ENCODE measurements around the gene RBP4.

The RBP4 gene

DNA sequence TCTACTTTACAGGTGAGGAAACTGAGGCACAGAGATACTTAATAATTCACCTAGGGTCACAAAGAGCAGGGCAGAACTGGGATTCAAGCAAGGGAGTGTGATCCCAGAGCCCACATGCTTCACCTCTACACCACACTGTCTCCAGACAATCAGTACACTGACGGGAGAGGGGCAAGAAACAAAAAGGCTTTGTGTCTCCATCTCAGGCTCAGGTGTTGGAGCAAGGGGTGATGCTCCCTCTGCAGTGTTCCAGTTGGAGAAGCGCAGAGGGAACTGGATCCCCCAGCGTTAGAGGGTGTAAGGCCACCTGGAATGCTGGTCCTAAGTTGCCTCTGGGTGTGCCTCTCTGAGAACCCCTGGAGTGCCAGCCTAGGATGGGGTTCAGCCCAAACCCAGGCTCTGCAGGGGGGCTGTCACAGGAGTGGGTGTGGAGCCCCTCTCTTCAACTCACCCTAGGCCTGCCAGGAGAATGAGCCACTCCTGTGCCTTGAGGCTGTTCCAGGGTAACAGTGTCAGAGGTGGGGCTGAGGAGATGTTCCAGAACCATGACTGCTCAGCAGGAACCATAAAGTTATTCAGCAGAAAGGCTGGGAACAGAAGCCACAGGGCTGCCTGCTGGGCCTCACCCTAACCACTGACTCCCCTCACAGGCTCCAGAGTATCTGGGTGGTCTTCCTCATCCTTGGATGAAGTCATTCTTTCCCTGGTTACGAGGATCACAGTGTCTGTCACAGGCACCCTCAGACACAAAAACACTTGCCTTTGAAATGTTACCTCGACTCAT, 5.5 kb downstream of the RBP4 start:
- peak in 1 of 2 donors; percentile 28 for ATAC-seq

GRCh38 chr10:93594518-93594917, 6.5 kb downstream of the RBP4 start:
- no peak for ATAC-seq

DNA sequence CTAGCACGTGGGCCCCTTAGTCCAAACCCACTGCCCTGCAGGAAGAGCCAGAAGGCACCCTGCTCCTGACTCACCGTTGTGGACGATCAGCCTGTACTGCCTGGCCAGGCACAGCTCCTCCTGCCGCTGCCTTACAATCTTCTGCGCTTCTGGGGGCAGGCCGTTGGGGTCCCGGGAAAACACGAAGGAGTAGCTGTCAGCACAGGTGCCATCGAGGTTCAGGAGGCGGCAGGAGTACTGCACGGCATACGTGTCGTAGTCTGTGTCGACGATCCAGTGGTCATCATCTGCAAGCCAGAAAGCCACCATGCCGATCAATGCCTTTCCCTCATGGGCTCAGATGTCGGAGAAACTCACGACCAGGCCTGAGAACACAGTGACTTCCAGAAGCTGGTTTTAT, 7.3 kb downstream of the RBP4 start:
- ATAC-seq, result no peak

DNA sequence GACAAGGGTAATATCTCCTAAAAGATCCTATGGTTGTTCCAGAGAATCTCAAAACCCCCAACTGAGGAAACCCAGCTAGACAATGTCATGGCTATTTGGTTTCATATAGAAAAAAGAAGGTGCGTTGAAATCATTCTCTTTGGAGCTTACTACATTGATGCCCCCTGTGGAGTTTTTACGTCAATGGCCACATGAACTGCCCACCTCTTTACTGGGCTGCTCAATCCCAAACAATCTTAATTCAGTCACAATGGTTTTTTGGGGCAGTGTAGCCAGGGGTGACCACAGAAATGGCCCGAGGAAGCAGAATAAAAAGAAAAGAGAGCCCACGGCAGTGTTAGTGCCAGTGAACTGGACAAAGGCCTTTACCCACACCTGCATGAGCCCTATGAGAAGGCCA, 7.8 kb downstream of the RBP4 start:
- ATAC-seq, result no peak

DNA sequence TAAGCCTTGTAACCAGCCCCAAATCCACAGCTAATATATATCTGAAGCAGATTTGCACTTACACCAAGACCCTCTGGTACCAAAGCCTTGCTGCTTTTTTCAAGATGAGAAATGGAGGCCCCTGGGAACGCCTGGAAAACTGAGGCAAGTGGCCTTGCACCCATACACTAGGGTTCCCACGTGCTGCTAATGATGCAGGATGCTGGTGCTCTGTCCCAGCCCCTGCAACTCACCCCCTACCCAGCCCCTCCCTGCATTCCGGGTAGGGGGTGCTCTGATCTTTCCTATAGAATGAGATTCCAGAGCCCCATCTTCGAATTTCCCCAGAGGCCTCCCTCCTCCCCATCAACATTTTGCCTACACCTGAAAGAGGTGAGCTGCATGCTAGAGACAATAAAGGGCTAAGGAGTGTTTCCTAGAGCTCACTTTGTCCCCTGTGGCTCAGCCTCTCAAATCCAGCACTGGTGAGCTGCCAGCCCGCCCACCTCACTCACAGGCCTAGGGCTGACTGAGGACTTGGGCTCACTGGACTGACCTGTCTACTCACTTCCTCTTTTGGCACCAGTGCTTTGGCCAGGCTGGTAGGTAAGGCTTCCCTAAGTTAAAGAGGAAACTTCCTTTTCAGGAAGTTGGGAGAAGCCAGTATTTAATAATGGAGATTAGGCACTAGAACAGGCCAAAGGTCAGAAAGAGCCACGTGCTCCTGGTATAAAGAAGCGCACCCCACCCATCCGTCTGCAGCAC, 9.8 kb downstream of the RBP4 start:
- ATAC-seq, result no peak

- ATAC-seq, result no peak
Measured at GRCh38 chr10:93590638-93591037, 10.4 kb downstream of the RBP4 start.

DNA sequence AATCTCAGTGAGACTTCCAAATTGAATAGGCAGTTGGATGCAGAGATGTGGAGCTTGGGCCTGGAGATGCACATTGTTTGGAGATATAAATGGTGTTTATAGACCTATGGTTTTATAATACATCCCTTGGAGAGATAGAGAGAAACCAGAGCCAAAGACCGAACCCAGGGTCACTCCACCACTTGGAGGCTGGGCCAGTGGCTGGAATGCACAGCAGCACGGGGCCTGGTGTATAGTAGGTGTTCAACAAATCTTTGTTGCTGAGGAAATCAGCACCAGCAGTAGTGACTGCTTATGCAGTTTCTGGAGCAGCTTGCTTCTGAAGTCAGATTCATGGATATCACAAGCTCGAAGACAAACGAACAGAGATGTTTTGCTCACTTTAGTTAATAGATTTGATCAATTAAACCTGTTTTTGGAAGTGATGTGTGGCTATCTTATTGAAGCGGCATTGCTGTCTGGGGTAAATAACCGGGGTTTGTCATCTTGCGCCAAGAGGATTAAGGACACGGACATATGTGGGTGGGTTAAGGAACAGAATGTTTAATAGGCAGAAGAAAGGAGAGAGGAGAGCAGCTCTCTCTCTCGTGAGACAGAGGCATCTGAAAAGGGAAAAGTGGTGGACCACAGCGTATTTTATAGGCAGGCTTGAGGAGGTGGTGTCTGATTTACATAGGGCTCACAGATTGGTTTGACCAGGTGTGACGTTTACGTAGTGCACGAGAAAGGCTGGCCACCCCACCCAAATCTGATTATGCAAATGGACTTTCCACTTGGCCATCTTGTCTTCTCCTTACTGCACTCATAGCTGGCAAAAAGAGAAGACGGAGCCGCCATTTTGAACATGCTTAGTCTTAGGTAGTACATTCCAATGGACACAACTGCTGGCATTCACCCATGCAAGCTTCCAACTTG, 11.1 kb downstream of the RBP4 start:
- ATAC-seq, result no peak

DNA sequence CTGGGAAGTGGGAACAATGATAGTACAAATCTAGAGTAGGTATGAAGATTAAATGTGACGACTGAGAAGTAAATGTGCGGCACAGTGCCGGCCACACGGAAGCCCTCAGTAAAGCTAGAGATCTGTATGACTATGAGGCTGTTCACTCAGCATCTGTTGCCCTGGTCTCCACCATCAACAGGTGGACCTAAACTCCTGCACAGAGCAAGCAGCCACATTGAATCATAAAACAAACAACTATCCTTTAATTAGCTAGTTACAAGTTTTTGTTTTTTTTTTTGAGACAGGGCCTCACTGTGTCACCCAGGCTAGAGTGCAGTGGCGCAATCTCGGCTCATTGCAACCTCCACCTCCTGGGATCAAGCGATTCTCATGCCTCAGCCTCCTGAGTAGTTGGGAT, 16.6 kb downstream of the RBP4 start:
- ATAC-seq, result no peak

- no peak for ATAC-seq
Measured at GRCh38 chr10:93580828-93581227, 20.2 kb downstream of the RBP4 start.

DNA sequence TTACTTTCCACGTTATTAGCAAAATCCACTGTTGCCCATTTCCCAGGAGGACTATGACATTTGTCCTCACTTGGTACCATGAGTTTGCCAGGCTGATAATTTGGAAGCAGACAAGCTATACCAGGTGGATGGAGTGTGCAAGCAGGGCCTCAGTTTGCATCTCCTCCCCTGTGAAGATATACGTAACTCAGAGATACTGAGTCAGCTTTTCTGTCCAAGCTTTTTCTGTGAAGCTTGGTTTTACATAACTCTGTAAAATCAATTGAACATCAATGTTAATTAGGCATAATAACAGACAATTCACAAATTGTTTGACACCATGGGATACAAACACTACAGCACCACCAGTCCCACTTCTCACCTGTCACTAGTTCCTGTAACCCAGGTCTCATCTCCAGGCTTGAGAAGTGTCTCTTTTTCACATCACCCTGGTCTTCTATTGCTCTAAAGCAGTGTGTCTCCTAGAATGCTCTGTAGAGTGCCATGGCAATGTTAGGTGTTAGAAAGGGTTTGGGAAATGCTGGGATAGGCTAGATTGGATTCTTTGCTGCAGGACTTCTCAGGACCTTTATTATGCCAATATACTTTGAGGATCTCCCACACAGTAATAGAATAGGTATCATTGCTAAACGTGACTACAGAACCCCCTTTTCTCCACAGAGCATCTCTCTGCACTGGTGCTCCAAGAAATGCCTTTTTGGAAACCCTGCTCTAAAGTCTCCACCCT, 20.9 kb downstream of the RBP4 start:
- no peak for ATAC-seq

- no peak for ATAC-seq
Measured at GRCh38 chr10:93579089-93579488, 21.9 kb downstream of the RBP4 start.

GRCh38 chr10:93577565-93577964, 23.5 kb downstream of the RBP4 start:
- ATAC-seq, result no peak

DNA sequence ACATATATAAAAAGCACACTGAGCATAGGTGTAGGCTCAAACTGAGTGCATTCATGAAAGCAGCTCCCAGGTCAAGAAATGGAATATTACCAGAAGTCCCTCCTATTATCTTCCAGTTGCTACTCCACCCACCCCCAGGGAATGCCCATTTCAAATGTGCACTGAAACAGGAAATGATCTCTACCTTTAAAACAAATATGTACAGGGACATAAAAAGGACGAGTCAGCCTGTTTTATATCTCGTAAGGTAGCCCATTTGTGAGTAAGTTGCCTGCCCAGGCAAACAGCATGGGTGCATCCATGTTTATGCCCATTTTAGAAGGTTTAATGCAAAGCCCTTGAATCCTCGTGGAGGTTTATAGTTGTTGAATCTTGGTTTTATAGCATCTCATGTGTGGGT, 24.1 kb downstream of the RBP4 start:
- no peak for ATAC-seq

DNA sequence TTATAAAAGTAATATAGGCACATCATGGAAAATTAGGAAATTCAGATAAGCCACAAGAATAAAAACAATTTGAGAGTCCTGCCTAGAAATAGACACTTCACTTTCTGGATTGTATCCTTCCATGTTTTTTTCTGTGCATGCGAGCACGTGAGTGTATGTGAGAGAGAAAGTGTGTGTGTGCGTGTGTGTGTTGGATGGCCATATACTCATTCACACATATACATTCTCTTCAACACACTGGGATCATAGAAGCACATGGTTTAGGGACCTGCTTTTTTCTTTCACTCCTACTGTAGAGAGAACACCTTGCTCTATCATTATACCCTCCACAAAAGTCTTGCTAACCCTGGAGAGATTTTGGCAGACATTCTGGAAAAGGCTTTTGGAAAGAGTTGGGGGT, 27.1 kb downstream of the RBP4 start:
- no peak for ATAC-seq

GRCh38 chr10:93573051-93573909, 27.8 kb downstream of the RBP4 start:
- no peak for ATAC-seq

DNA sequence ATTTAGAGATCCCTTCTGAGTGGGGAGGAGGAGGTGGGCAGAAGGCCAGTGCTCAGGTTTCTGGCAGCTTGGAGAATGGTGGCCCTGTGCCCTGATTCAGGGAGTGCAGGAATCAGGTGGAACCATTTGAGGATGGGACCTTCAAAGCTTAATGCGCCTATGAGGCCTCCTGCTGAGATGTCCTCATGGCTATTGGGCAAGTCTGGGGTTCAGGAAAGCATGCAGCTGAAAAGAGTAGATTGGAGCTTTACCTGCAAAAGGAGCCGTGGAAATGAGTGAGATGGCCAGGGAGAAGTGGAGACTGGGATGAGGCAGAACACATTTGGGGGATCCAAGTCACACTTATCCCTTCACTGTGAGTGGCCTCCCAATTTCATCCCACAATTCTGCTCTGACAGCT, 28.4 kb downstream of the RBP4 start:
- ATAC-seq, result no peak

DNA sequence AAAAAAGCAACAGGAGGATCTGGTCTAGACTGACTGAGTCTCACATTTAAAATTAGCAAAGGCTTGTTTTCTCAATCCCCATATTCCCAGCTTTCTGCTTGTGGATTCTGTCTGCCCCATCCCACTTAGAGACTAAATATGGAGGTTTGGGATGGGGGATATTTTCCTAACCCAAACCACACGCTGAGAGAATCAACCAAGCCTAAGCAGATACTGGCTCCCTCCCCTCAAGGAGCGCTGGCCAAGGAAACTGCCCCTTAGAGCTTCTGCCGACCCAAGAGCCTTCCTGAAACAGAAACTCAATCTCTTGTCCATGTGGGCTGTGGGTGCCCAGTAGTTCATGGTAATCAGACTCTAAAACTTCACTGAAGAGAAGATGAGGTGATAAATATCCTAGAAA, 30.7 kb downstream of the RBP4 start:
- ATAC-seq, result no peak

GRCh38 chr10:93568105-93568390, 33.0 kb downstream of the RBP4 start:
- ATAC-seq, result no peak

DNA sequence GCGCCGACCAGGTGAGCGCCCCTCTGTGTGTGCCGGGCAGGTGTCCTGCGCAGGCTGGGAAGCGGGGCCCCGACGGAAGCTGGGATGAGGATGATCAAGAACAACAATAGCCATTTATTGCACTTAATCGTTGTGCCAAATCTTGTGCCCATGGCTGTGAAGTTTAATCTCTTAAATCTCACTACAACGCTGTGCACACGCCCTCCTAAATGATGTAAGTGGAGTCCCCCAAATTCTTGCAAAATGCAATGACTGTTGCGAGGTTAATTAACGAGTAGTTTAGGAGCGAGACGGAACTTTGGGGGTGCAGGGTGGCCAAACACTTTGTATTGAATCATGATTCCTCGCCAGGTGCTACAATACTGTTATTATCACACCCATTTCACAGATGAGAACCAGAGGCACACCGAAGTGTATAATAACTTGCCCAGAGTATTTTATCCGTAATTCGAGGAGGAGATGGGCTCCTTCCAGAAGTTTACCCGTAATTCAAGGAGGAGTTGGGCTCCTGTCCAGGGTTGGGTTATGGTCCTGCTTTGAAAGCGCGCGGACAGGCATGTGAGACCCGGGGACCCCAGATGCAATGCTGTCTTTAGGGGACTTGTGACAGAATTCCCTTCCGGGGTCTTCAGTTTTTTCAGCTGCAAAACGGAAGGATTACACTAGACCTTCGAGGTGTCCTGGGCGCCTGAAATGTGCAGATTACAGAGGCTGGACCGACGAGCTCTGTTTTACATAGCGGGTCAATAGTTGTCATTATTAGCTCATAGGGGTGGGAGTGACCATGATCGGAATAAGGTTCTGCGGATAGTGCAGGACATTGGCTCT, 33.5 kb downstream of the RBP4 start:
- no peak for ATAC-seq

GRCh38 chr10:93566435-93567276, 34.4 kb downstream of the RBP4 start, which contains the start of gene FFAR4:
FFAR4 (plus strand) TSS chr10:93566665; CDS start chr10:93566721, 56 bp downstream.
- ATAC-seq, result no peak
